DLD1 (cell line): ENCODE results near the gene SP9.

Experiments used
- in situ Hi-C: cut with HindIII; loops from 2 replicates; pipeline ENCODE4 v1.10.0; 2017; ENCODE audit warnings: low sequenced_read_pairs

SP9 gene

DNA sequence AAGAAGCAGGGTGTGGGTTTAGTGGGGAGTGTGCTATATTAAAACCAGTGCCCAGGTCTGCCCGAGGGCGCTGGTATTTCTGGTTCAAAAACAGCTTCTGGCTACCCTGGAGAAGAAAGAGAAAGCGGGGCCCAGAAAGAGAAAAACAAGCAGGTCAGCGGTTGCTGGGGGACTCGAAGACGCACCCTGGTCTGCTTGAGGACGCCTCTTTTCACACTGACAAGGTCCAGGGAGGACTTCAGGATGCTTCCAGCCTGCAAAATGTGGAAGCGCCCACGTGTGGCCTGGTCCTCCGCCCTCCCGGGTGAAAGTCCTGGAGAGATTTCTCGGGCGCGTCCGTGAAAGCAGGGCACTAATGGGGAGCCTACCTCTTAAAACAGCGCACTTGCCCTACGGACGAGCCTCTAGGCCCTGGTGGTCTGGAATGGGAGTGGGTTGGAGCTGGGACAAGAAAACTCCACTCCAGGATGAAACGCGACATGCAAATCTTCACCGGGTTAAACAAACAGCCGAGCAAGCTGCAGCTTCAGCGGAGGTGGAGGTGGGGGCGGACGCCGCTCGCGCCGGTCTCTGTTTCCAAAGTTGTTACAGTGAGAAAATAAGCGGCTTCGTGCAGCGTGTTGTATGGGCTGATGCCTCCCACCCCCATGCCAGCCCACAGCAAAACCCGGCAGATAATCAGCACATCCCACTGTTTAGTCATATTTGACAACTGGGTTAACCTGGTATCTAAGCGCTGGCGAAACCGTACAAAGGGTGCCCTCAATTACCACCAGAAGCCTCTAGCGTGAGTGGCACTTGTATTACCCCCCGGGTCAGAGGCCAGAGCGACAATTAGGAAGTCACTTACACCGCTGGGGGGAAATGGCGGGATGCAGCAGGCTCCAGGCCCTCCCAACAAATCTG lies 1.1 kb upstream of the SP9 start:
- in situ Hi-C loops: no loop called here

DNA sequence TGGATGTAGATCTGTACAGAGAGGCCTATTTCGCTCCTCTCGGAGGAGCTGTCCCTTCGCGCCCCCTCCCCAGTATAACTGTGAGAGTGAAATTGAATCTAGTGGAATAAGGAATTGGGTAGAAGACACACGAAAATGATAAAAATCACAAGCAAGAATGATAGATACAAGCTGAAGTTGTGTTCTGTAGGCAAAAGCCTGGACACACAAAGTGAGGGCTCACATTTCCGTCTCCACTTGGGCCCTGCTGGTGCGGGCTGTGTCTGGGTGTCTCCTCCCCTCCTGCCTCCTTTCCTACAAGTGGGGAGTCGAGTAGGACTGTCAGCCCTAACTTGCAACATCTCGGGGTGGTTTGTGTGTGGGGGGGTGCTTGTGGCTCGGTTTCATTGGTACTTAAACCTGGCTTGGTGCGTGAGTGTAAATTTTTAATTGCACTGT lies 457 bp upstream of the SP9 start:
- in situ Hi-C loops: no loop called here

- in situ Hi-C loops: no loop called here
Observed at GRCh38 chr2:174335254-174335987, 667 bp downstream of the SP9 start.

- in situ Hi-C loops: no loop called here
Observed at GRCh38 chr2:174335988-174336500, 1.3 kb downstream of the SP9 start.

DNA sequence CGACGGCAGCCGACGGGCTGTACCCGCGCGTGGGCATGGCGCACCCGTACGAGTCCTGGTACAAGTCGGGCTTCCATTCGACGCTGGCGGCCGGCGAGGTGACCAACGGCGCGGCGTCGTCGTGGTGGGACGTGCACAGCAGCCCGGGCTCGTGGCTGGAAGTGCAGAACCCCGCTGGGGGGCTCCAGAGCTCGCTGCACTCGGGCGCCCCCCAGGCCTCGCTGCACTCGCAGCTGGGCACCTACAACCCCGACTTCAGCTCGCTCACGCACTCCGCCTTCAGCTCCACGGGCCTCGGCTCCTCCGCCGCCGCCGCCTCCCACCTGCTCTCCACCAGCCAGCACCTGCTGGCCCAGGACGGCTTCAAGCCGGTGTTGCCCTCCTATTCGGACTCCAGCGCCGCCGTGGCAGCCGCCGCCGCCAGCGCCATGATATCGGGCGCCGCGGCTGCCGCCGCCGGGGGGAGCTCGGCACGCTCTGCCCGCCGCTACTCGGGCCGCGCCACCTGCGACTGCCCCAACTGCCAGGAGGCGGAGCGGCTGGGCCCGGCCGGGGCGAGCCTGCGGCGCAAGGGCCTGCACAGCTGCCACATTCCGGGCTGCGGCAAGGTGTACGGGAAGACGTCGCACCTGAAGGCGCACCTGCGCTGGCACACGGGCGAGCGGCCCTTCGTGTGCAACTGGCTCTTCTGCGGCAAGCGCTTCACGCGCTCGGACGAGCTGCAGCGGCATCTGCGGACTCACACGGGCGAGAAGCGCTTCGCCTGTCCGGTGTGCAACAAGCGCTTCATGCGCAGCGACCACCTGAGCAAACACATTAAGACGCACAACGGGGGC lies 2.0 kb downstream of the SP9 start:
- in situ Hi-C loops: no loop called here

DNA sequence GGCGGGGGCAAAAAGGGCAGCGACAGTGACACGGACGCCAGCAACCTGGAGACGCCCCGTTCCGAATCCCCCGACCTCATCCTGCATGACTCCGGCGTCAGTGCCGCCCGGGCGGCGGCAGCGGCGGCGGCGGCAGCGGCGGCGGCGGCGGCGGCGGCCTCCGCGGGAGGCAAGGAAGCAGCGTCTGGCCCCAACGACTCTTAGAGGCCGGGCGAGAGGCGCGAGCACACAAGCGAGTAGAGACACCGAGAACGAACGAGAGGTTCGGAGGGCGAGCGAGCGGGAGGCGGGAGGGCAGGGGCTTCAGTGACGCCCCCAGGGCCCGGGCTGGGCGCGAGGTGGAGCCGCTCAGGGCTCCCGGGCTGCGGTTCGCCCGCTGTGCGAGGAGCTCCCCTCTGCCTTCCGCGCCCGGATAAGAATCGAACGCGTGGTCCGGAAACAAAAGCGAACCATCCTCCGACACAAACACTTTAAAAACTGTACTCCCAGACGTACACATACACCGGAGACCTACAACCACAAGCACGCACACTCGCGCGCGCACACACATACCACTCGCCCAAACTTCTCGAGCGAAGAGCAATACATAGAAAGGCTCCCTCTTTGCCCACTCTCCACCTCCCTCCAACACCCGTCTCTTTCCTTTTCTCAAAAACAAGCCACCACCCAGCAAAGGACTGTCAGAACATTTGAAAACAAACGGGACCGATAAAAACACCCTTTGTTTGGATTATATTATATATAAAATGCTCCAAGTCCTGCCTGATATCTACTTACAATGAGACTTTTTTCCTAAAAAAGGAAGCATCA lies 2.8 kb downstream of the SP9 start:
- in situ Hi-C loops: no loop called here

- in situ Hi-C loops: no loop called here
Observed at GRCh38 chr2:174338147-174338605, 3.4 kb downstream of the SP9 start.

DNA sequence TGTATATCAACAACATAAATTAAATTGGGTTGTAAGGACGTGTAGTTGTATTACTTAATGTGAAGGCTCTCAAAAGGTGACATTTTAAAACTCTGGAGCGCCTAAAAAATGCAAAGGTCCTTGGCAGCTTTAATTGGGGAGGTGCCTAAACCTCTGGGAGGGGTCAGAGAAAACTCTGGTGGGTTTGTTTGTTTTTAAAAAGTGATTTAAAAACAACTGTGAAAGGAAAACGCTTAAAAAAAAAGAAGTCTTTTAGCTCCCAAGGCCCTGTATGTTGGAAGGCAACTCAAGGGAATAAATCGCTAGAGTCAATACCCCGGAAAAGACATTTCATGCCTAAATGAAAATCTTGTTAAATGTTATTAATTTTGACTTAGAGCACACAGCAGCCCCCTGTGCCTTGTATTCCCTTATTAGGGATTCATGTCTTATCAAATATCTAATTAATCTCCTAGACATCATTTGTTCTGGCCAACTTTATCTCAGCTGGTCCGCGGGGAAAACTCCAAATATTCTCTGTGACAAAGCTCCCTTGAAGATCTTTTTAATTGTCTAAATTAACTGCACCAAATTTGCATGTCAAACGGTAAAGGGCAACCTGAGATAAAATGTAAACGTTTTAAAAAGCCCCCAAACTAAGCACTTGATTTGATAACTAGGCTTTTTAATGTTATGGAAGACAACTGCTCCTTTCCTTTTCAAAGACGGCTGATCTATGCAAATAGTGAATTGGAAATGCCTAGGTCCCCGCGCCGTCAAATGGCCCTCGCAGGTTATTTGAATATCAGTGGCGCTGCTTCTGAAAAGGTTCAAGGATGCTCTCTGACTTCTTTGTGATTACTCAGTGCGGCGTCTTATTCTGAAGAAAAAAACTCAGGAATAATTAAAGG lies 4.2 kb downstream of the SP9 start:
- in situ Hi-C loops: no loop called here

GRCh38 chr2:174339561-174340399 lies 5.0 kb downstream of the SP9 start:
- in situ Hi-C loops: no loop called here

- in situ Hi-C loops: no loop called here
Observed at GRCh38 chr2:174340400-174341292, 5.9 kb downstream of the SP9 start.

- in situ Hi-C loops: no loop called here
Observed at GRCh38 chr2:174341293-174341994, 6.7 kb downstream of the SP9 start.

GRCh38 chr2:174341995-174342685 lies 7.4 kb downstream of the SP9 start:
- in situ Hi-C loops: no loop called here

GRCh38 chr2:174342686-174343342 lies 8.1 kb downstream of the SP9 start:
- in situ Hi-C loops: no loop called here

DNA sequence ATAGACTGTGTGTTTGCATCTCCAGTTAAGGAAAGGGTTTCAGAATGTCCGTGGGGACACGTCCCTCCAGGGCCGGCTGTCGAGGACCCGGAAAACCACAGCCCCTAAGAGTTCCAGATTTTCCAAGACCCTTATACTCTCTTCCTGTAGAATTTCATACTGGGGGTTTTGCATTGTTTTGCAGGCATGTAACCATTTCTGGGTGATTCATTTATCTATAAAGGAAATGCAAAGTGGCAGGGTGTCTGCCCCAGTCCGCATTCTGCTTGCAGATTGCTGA lies 8.5 kb downstream of the SP9 start:
- in situ Hi-C loops: no loop called here

DNA sequence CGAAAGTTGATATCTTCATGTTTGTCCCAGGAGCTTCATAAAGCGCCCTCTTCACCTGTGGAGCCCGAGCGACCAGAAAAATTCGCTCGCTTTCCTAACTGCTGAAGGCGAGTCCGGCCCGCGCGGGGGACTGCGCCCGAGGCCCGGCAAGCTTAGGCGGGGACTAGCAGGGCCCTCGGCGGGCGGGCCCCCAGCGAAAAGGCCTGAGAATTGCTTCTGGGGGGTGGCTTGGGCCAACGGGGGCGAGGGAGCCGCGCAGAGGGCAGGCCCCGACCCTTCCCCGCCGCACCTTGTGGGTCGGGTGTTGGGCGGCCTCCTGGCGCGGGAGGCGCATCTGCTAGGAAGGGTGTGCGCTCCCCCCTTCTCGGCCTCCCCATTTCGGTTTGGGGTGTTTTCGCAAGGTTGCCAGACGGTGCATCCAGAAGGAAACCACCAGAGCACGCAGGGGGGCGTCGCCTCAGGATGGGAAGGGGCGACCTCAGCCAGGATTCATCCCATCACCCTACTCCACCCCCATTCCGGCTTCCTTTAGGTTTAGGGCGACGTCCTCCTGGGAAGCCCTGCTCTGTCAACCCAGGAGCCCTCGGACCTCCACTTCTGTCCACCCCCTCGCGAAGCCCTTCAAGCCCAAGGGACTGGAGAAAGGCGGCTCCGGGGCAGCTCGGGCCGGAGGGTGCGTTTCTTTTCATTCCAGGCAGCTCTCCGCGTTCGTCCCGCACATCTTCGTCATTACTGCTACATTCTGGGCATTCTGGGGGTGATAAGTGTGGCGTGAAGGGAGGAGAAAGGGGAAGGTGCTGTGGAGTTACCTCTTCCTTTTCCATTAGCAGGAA lies 9.1 kb downstream of the SP9 start:
- in situ Hi-C loops: no loop called here
